MV-4-11 (cell line): ENCODE data around the gene PTPRE.

Experiments used
- DNase-seq: peaks from one replicate; lab custom pipeline; 2025; lab: John Stamatoyannopoulos, UW

The PTPRE gene

GRCh38 chr10:127908106-127908958 is 1.4 kb downstream of the PTPRE start:
- no peak for DNase-seq

- DNase-seq = no peak
Observed at GRCh38 chr10:127908959-127909267, 2.0 kb downstream of the PTPRE start.

- DNase-seq = no peak
Observed at GRCh38 chr10:127909716-127910463, 3.0 kb downstream of the PTPRE start.

- DNase-seq = no peak
Observed at GRCh38 chr10:127910464-127910770, 3.5 kb downstream of the PTPRE start.

GRCh38 chr10:127911218-127911866 is 4.4 kb downstream of the PTPRE start:
- no peak for DNase-seq

GRCh38 chr10:127911867-127912257 is 5.0 kb downstream of the PTPRE start:
- DNase-seq = no peak

- no peak for DNase-seq
Observed at GRCh38 chr10:127912607-127913367, 5.9 kb downstream of the PTPRE start.

GRCh38 chr10:127913368-127913759 is 6.5 kb downstream of the PTPRE start:
- no peak for DNase-seq

GRCh38 chr10:127915324-127915723 is 8.4 kb downstream of the PTPRE start:
- no peak for DNase-seq

- DNase-seq = no peak
Observed at GRCh38 chr10:127916826-127917225, 9.9 kb downstream of the PTPRE start.

- peak; percentile 66 for DNase-seq
Observed at GRCh38 chr10:127918572-127918971, 11.7 kb downstream of the PTPRE start.

- DNase-seq = peak; percentile 95
Observed at GRCh38 chr10:127919418-127920271, 12.7 kb downstream of the PTPRE start.

- peak; percentile 63 for DNase-seq
Observed at GRCh38 chr10:127920306-127921074, 13.6 kb downstream of the PTPRE start.

GRCh38 chr10:127921075-127921752 is 14.3 kb downstream of the PTPRE start:
- DNase-seq = no peak

GRCh38 chr10:127921753-127922145 is 14.8 kb downstream of the PTPRE start:
- DNase-seq = peak; percentile 91

- DNase-seq = no peak
Observed at GRCh38 chr10:127922206-127922605, 15.3 kb downstream of the PTPRE start.

GRCh38 chr10:127922675-127923366 is 15.9 kb downstream of the PTPRE start:
- DNase-seq = no peak

GRCh38 chr10:127923646-127924045 is 16.7 kb downstream of the PTPRE start:
- DNase-seq = no peak

- DNase-seq = peak; percentile 95
Observed at GRCh38 chr10:127925471-127926207, 18.7 kb downstream of the PTPRE start.
